ENCODE measurements around the gene SLC25A45. TPM values are rescaled to one million over a fixed set of nuclear protein-coding genes. Genes with fewer than 3 reads are reported as not detected.
A peak's percentile ranks its signal among the peaks of the same experiment; 100 is the strongest.

The SLC25A45 gene
- total and polyA plus RNA-seq, 2 donors (not counting 1 experiment from before 2014, with no cell fraction given), result 16.4 to 80.6 TPM

- H3K9ac ChIP-seq (ENCODE audit: low read length), result peak overlapping the region; percentile 27
- 5% methylated on average over 11 of the region's 12 CpGs for WGBS (ENCODE audit: insufficient coverage)
- Mint-ChIP-seq H3K27me3 (no peaks in the 10 kb centered on the region), H3K9me3 (ENCODE audit: insufficient read depth) (no peaks in the 10 kb centered on the region), H3K27ac (peak overlapping the region; percentile 96), H3K4me3 (peak overlapping the region; percentile 71), H3K4me1 (peaks cover 40% of the 10 kb centered on the region)
- no peak overlapping the region for H2AFZ ChIP-seq (ENCODE audit: insufficient read depth, low read depth, low read length, poor library complexity, severe bottlenecking)
- peaks cover 9% of the 10 kb centered on the region for H3K79me2 ChIP-seq (ENCODE audit: control insufficient read depth, insufficient read depth, low read length)
- no peak for TF ChIP-seq EZH2 (IDR thresholded peaks at IDR 0.05; ENCODE audit: borderline replicate concordance, insufficient read depth, low read depth, low read length, poor library complexity, severe bottlenecking)
- TF ChIP-seq CTCF (IDR thresholded peaks at IDR 0.05), result no peak
- ATAC-seq (ENCODE audit: low read depth) (peak; percentile 68), DNase-seq (peak; percentile 91)
- no peaks in the 10 kb centered on the region for H3K9me3 ChIP-seq (ENCODE audit: control extremely low read depth in 1 of 3, control insufficient read depth in 2 of 3, insufficient read depth in 1 of 3, low read length in 2 of 3)
- no peaks in the 10 kb centered on the region for H3K27me3 ChIP-seq (replicated peaks in 1 of 4; ENCODE audit: control extremely low read depth in 1 of 4, control insufficient read depth in 3 of 4, insufficient read depth in 4 of 4, low read length in 3 of 4)
- peaks cover 34 to 57% of the 10 kb centered on the region in 2 donors for H3K4me1 ChIP-seq (ENCODE audit: control insufficient read depth in 2 of 2, insufficient read depth in 2 of 2, low read length in 2 of 2)
- no peaks in the 10 kb centered on the region for H4K20me1 ChIP-seq (ENCODE audit: control insufficient read depth, insufficient read depth, low read length, poor library complexity, severe bottlenecking)
- H3K27ac ChIP-seq (ENCODE audit: low read length in 2 of 2), result peak overlapping the region; percentile 81 to 86
- H3K4me3 ChIP-seq (ENCODE audit: control extremely low read depth in 1 of 5, extremely low read depth in 1 of 5, insufficient read depth in 1 of 5, low read depth in 2 of 5, low read length in 4 of 5), result peak overlapping the region in 2 of 5 experiments; percentile 10 to 22
- peaks cover 0 to 41% of the 10 kb centered on the region in 2 experiments for H3K36me3 ChIP-seq (replicated peaks in 1 of 2; ENCODE audit: control extremely low read depth in 1 of 2, control insufficient read depth in 1 of 2, extremely low read depth in 1 of 2, insufficient read depth in 2 of 2, low read length in 1 of 2)
- intact Hi-C loops (cut with micrococcal nuclease), result loop anchor here (1.0 kb wide), 3 partner anchors 13 to 21 kb away; partner anchors contain the start of genes FRMD8 and SLC25A45
- ChIA-PET POLR2A (interaction anchor here (0.5 to 3.1 kb wide), 18 partner anchors 11 to 308 kb away, joined by 3 to 32 read pairs (median 4); partner anchors contain the start of genes FAM89B, FRMD8, MALAT1 and NEAT1), CTCF (interaction anchor here (0.8 to 8.0 kb wide), 5 partner anchors 13 to 105 kb away, joined by 3 to 66 read pairs (median 5); no protein-coding TSS in a partner anchor)
- peak overlapping the region; percentile 70 for H3K4me2 ChIP-seq (replicated peaks; ENCODE audit: low read depth, low read length, poor library complexity, severe bottlenecking)
Measured at GRCh38 chr11:65403607-65404121, 21.2 kb upstream of the SLC25A45 start.

GRCh38 chr11:65402790-65403189 is 20.3 kb upstream of the SLC25A45 start:
- Mint-ChIP-seq H3K27me3 (no peaks in the 10 kb centered on the region), H3K9me3 (ENCODE audit: insufficient read depth) (no peaks in the 10 kb centered on the region), H3K27ac (peak overlapping the region; percentile 56), H3K4me1 (peaks cover 34% of the 10 kb centered on the region), H3K4me3 (no peak overlapping the region)
- Histone ChIP-seq H4K20me1 (ENCODE audit: control insufficient read depth, insufficient read depth, low read length, poor library complexity, severe bottlenecking) (no peaks in the 10 kb centered on the region), H3K27me3 (replicated peaks in 1 of 4; ENCODE audit: control extremely low read depth in 1 of 4, control insufficient read depth in 3 of 4, insufficient read depth in 4 of 4, low read length in 3 of 4) (no peaks in the 10 kb centered on the region), H3K36me3 (replicated peaks in 1 of 2; ENCODE audit: control extremely low read depth in 1 of 2, control insufficient read depth in 1 of 2, extremely low read depth in 1 of 2, insufficient read depth in 2 of 2, low read length in 1 of 2) (peaks cover 0 to 44% of the 10 kb centered on the region in 2 experiments), H3K79me2 (ENCODE audit: control insufficient read depth, insufficient read depth, low read length) (peaks cover 4% of the 10 kb centered on the region), H3K4me1 (ENCODE audit: control insufficient read depth in 2 of 2, insufficient read depth in 2 of 2, low read length in 2 of 2) (peaks cover 27 to 48% of the 10 kb centered on the region in 2 donors), H3K27ac (ENCODE audit: low read length in 2 of 2) (peak overlapping the region; percentile 81 to 86), H3K4me3 (ENCODE audit: control extremely low read depth in 1 of 5, extremely low read depth in 1 of 5, insufficient read depth in 1 of 5, low read depth in 2 of 5, low read length in 4 of 5) (no peak overlapping the region), H3K9me3 (ENCODE audit: control extremely low read depth in 1 of 3, control insufficient read depth in 2 of 3, insufficient read depth in 1 of 3, low read length in 2 of 3) (no peaks in the 10 kb centered on the region), H3K9ac (ENCODE audit: low read length) (no peak overlapping the region), H3K4me2 (replicated peaks; ENCODE audit: low read depth, low read length, poor library complexity, severe bottlenecking) (no peak overlapping the region), H2AFZ (ENCODE audit: insufficient read depth, low read depth, low read length, poor library complexity, severe bottlenecking) (no peak overlapping the region)
- no peak for DNase-seq
- intact Hi-C loops (cut with micrococcal nuclease), result loop anchor here (1.0 kb wide), 3 partner anchors 14 to 20 kb away; partner anchors contain the start of genes FRMD8 and SLC25A45
- ChIA-PET POLR2A (interaction anchor here (1.0 to 3.1 kb wide), 9 partner anchors 12 to 102 kb away, joined by 3 to 32 read pairs (median 9); partner anchors contain the start of genes FRMD8 and MALAT1), CTCF (interaction anchor here (0.8 to 8.0 kb wide), 2 partner anchors 14 to 103 kb away, joined by 3 to 66 read pairs; no protein-coding TSS in a partner anchor)
- no peak for TF ChIP-seq EZH2 (IDR thresholded peaks at IDR 0.05; ENCODE audit: borderline replicate concordance, insufficient read depth, low read depth, low read length, poor library complexity, severe bottlenecking)
- TF ChIP-seq CTCF (IDR thresholded peaks at IDR 0.05), result no peak
- WGBS (ENCODE audit: insufficient coverage), result no CpG with 5 or more reads among the region's 2 CpGs
- no peak for ATAC-seq (ENCODE audit: low read depth)

Measured in B cell (primary cell).